Spleen (tissue), 11 donors: ENCODE measurements around the gene GALNT18. TPM values are rescaled to one million over a fixed set of nuclear protein-coding genes. Genes with fewer than 3 reads are reported as not detected.

Experiments
- DNase-seq: peaks from one replicate; pipeline ENCODE4 v3.0.0-alpha.2; 2020
- H3K27ac ChIP-seq, 8 donors: fragments of 200-600 bp; sonication (generic) in 7 of 8; 1 replicate in 4 of 8; 2 replicates in 4 of 8; pipeline versions ENCODE4 v1.5.0 to v1.8.0; 2016 to 2021; ENCODE audit warnings: inconsistent platforms in 4 of 8, mild to moderate bottlenecking in 4 of 8, moderate library complexity in 1 of 8
- H3K27me3 ChIP-seq, 7 donors: fragments of 200-600 bp; sonication (generic) in 6 of 7; replicated peaks in 1 of 7; 1 replicate in 4 of 7; 2 replicates in 3 of 7; pipeline versions ENCODE4 v1.5.0 to v1.8.0; 2016 to 2021; ENCODE audit warnings: inconsistent platforms in 3 of 7, mild to moderate bottlenecking in 1 of 7
- H3K36me3 ChIP-seq, 6 donors: fragments of 200-600 bp; sonication (generic) in 5 of 6; 1 replicate in 4 of 6; 2 replicates in 2 of 6; pipeline versions ENCODE4 v1.5.0 to v1.8.0; 2016 to 2021; ENCODE audit warnings: inconsistent platforms in 2 of 6
- H3K4me1 ChIP-seq, 6 donors: fragments of 200-600 bp; sonication (generic) in 5 of 6; 1 replicate in 3 of 6; 2 replicates in 3 of 6; pipeline versions ENCODE4 v1.5.0 to v1.8.0; 2016 to 2021; ENCODE audit warnings: inconsistent platforms in 3 of 6
- H3K4me3 ChIP-seq, 8 donors: fragments of 200-600 bp; sonication (generic) in 7 of 8; 1 replicate in 4 of 8; 2 replicates in 4 of 8; pipeline versions ENCODE4 v1.5.0 to v1.8.0; 2016 to 2021; ENCODE audit warnings: inconsistent platforms in 4 of 8, mild to moderate bottlenecking in 4 of 8, moderate library complexity in 2 of 8
- H3K9me3 ChIP-seq, 8 donors: fragments of 200-600 bp; sonication (generic) in 7 of 8; 1 replicate in 4 of 8; 2 replicates in 4 of 8; pipeline versions ENCODE4 v1.5.0 to v1.8.0; 2016 to 2021; ENCODE audit warnings: inconsistent platforms in 4 of 8
- POLR2A ChIP-seq, 3 donors: fragments of 450-650 bp; IDR thresholded peaks; one replicate each; pipeline ENCODE4 v1.5.1; 2017; ENCODE audit warnings: antibody characterized with exemption in 3 of 3, mild to moderate bottlenecking in 1 of 3
- POLR2AphosphoS5 ChIP-seq, 3 donors: sonication (generic); formaldehyde crosslinking; IDR thresholded peaks; one replicate each; pipeline ENCODE4 v1.5.1; 2017; ENCODE audit warnings: antibody characterized with exemption in 3 of 3
- WGBS, 5 donors: extraction: QIAGEN DNeasy Blood & Tissue Kit in 3 of 5; methylation state at CpG; one replicate each; pipeline versions ENCODE4 v1.1.5 to v1.1.7; 2013 to 2018; 5-methylcytosine and 5-hydroxymethylcytosine counted together
- intact Hi-C: fragments of 100-400 bp; cut with DNase I; formaldehyde crosslinking; loops from one replicate; pipeline ENCODE4 v1.15.0; 2023; ENCODE audit warnings: low total_unique reads
- polyA plus RNA-seq, 3 donors: library from polyadenylated mRNA; stranded (reverse); fragments of 200-250 nt; gene quantifications; one replicate each; pipeline ENCODE4 v1.2.1, GENCODE V29; 2013
- total RNA-seq, 7 donors: library from RNA; depleted of rRNA in 3 of 7; stranded (reverse); fragments of >200 nt in 3 of 7; fragmentation: NEBNext Ultra II Directional in 4 of 7; extraction: Animal tissue kit (Norgen Biotek cat#: 25700) in 4 of 7; gene quantifications; one replicate each; pipeline versions ENCODE4 v1.1.0 to v1.2.1, GENCODE V29; 2016 to 2021
- TF ChIP-seq, protein P1 (sequence below), 11 experiments: fragments of 200-600 bp in 7 of 11; fragments of 450-650 bp in 4 of 11; sonication (generic) in 4 of 11; IDR thresholded peaks in 8 of 11; conservative IDR thresholded peaks in 3 of 11; 1 replicate in 7 of 11; 2 replicates in 4 of 11; pipeline versions ENCODE4 v1.4.0 to v1.8.0; 2016 to 2021; ENCODE audit warnings: antibody characterized with exemption in 11 of 11, inconsistent platforms in 4 of 11, mild to moderate bottlenecking in 1 of 11
- donor health status: healthy with polysubstance abuse.
- donor health status: DM: no; HTN: no; CAD: no; lungs with moderate emphysema.
- donor health status: DM: no; HTN: no; CAD: no.
- donor health status: Bipolar disorder and iron deficiency.
- donor health status: healthy.
- donor health status: DM: no; HTN: no; CAD: no.
- donor health status: DM: yes; HTN: yes; CAD: no.

The GALNT18 gene
- total and polyA plus RNA-seq, 10 donors: 0.87 to 6.9 (median 3.9) TPM

DNA sequence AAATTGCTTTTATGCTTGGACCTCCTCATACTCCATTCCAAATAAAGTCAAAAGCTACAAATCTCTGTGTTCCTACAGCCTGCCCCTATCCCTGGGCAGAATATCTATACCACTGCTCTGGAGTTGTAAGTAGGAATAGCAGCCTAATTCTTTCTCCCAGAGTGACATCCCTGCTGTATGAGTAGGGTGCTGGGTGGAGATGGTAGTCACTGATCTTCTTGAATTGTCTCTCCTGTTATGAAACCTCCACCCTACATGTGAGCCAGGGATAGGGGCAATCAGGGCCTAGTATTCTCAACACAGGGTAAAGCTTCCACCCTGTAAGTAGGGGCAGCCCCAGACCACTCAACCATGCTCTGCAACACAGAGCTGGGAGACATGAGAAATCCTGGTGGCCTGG, 19.8 kb downstream of the GALNT18 start:
- Histone ChIP-seq H3K36me3 (no peaks in the 10 kb centered on the region), H3K4me3 (no peak overlapping the region), H3K9me3 (peaks cover 0 to 10% (median 0%) of the 10 kb centered on the region in 8 donors), H3K27ac (no peak overlapping the region), H3K4me1 (no peaks in the 10 kb centered on the region), H3K27me3 (no peaks in the 10 kb centered on the region)
- no peak for DNase-seq
- no peak for TF ChIP-seq POLR2AphosphoS5 (IDR thresholded peaks at IDR 0.05)
- TF ChIP-seq, protein P1, sequence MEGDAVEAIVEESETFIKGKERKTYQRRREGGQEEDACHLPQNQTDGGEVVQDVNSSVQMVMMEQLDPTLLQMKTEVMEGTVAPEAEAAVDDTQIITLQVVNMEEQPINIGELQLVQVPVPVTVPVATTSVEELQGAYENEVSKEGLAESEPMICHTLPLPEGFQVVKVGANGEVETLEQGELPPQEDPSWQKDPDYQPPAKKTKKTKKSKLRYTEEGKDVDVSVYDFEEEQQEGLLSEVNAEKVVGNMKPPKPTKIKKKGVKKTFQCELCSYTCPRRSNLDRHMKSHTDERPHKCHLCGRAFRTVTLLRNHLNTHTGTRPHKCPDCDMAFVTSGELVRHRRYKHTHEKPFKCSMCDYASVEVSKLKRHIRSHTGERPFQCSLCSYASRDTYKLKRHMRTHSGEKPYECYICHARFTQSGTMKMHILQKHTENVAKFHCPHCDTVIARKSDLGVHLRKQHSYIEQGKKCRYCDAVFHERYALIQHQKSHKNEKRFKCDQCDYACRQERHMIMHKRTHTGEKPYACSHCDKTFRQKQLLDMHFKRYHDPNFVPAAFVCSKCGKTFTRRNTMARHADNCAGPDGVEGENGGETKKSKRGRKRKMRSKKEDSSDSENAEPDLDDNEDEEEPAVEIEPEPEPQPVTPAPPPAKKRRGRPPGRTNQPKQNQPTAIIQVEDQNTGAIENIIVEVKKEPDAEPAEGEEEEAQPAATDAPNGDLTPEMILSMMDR (IDR thresholded peaks at IDR 0.05 in 8 of 11, conservative IDR thresholded peaks at IDR 0.05 in 3 of 11): no peak
- no peak for TF ChIP-seq POLR2A (IDR thresholded peaks at IDR 0.05)
- intact Hi-C loops: no loop called here

DNA sequence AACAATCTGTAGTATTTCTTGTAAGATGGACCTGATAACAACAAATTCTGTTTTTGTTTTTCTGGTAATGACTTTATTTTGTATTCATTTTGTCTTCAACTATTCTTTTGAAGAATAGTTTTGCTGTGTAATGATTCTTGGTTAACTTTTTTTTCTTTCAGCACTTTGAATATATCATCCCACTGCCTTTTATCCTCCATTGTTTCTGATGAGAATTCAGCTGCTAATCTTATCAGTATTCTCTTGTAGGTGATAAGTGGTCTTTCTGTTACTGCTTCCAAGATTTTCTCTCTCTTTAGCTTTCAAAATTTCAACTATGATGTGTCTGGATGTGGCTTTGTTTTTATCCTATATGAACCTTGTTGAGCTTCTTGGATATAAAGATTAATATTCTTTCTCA, 21.5 kb downstream of the GALNT18 start:
- no peak overlapping the region for H3K4me3 ChIP-seq
- H3K27me3 ChIP-seq: no peaks in the 10 kb centered on the region
- TF ChIP-seq, protein P1 (IDR thresholded peaks at IDR 0.05 in 8 of 11, conservative IDR thresholded peaks at IDR 0.05 in 3 of 11): no peak
- TF ChIP-seq POLR2AphosphoS5 (IDR thresholded peaks at IDR 0.05) (no peak), POLR2A (IDR thresholded peaks at IDR 0.05) (no peak)
- H3K9me3 ChIP-seq: peaks cover 0 to 10% (median 0%) of the 10 kb centered on the region in 8 donors
- DNase-seq: no peak
- H3K4me1 ChIP-seq: no peaks in the 10 kb centered on the region
- H3K27ac ChIP-seq: no peak overlapping the region
- intact Hi-C loops: no loop called here
- no peaks in the 10 kb centered on the region for H3K36me3 ChIP-seq

DNA sequence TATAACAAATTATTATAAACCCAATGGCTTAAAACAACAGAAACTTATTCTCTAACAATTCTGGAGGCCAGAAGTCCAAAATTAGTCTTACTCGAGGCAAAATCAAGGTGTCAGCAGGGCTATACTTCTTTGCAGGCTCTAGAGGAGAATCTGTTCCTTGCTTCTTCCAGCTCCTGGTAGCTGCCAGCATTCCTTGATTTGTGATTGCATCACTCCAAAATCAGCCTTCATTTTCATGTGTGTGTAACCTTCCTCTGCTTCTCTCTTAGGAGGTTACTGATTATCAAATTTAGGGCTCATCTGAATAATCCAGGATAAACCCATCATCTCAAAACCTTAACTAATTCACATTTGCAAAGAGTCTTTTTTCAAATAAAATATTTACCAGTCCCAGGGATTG, 23.6 kb downstream of the GALNT18 start:
- WGBS, 5 donors: 83 to 93% (median 86%) methylated on average over 1 of the region's 1 CpG
- H3K9me3 ChIP-seq: peaks cover 0 to 10% (median 0%) of the 10 kb centered on the region in 8 donors
- DNase-seq: no peak
- no peaks in the 10 kb centered on the region for H3K36me3 ChIP-seq
- no peaks in the 10 kb centered on the region for H3K4me1 ChIP-seq
- intact Hi-C loops: no loop called here
- H3K4me3 ChIP-seq: no peak overlapping the region
- no peak overlapping the region for H3K27ac ChIP-seq
- H3K27me3 ChIP-seq: no peaks in the 10 kb centered on the region
- TF ChIP-seq, protein P1 (IDR thresholded peaks at IDR 0.05 in 8 of 11, conservative IDR thresholded peaks at IDR 0.05 in 3 of 11): no peak
- no peak for TF ChIP-seq POLR2AphosphoS5 (IDR thresholded peaks at IDR 0.05)
- TF ChIP-seq POLR2A (IDR thresholded peaks at IDR 0.05): no peak

DNA sequence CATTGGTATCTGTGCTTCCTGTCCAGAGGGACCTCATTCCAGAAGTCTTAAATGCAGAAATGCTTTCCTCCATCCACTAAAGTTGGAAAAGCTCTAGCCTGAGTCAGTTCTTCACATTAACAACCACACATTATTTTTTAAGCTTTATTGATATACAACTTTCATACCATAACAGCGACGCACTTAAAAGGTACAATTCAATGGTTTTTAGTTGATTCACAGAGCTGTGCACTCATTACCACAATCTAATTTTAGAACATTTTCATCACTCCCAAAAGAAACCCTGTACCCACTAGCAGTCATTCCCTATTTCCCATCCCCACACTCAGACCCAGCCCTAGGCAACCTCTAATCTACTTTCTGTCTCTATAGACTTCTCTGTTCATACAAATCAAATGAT, 27.6 kb downstream of the GALNT18 start:
- no peaks in the 10 kb centered on the region for H3K4me1 ChIP-seq
- H3K4me3 ChIP-seq: no peak overlapping the region
- H3K27ac ChIP-seq: no peak overlapping the region
- WGBS, 5 donors: 94 to 99% (median 98%) methylated on average over 2 of the region's 2 CpGs
- TF ChIP-seq, protein P1 (IDR thresholded peaks at IDR 0.05 in 8 of 11, conservative IDR thresholded peaks at IDR 0.05 in 3 of 11): no peak
- TF ChIP-seq POLR2A (IDR thresholded peaks at IDR 0.05): no peak
- no peak for TF ChIP-seq POLR2AphosphoS5 (IDR thresholded peaks at IDR 0.05)
- intact Hi-C loops: no loop called here
- H3K36me3 ChIP-seq: no peaks in the 10 kb centered on the region
- DNase-seq: no peak
- no peaks in the 10 kb centered on the region for H3K27me3 ChIP-seq
- H3K9me3 ChIP-seq: no peaks in the 10 kb centered on the region
